NB4 (cell line): ENCODE measurements around the gene COL17A1.

Source experiments
- DNase-seq: peaks from one replicate; pipeline ENCODE4 v3.0.0; 2010; ENCODE audit warnings: low read depth
- H3K4me3 ChIP-seq: one replicate; pipeline ENCODE4 v1.5.1; 2011; ENCODE audit warnings: mild to moderate bottlenecking, low read depth, low read length, moderate library complexity
- CTCF ChIP-seq: IDR thresholded peaks from one replicate; pipeline ENCODE4 v1.5.1; 2012; ENCODE audit warnings: low read depth, low read length
- MAX ChIP-seq: IDR thresholded peaks from 2 replicates; pipeline ENCODE4 v1.6.1; 2011; ENCODE audit warnings: low read depth, low read length
- MYC ChIP-seq: IDR thresholded peaks from 2 replicates; pipeline ENCODE4 v1.6.1; 2011; ENCODE audit warnings: low read depth, low read length
- POLR2A ChIP-seq: IDR thresholded peaks from 2 replicates; pipeline ENCODE4 v1.6.1; 2011; ENCODE audit warnings: mild to moderate bottlenecking; ENCODE audit not compliant: insufficient read length; ENCODE audit errors: extremely low read depth

COL17A1 gene

GRCh38 chr10:104014176-104014575 is 71.5 kb downstream of the COL17A1 start:
- DNase-seq: no peak
- TF ChIP-seq POLR2A (no peak), MYC (no peak), MAX (no peak), CTCF (no peak)
- no peak overlapping the region for H3K4me3 ChIP-seq

GRCh38 chr10:104013489-104013888 is 72.2 kb downstream of the COL17A1 start:
- TF ChIP-seq MAX (no peak), CTCF (no peak), MYC (no peak), POLR2A (no peak)
- DNase-seq: no peak

GRCh38 chr10:104011904-104012303 is 73.8 kb downstream of the COL17A1 start:
- no peak for DNase-seq
- H3K4me3 ChIP-seq: no peak overlapping the region
- TF ChIP-seq MYC: no peak
- no peak for TF ChIP-seq MAX
- no peak for TF ChIP-seq CTCF
- TF ChIP-seq POLR2A: no peak

More at GRCh38 chr10:104013489-104013888, 72.2 kb downstream of the COL17A1 start:
- no peak overlapping the region for H3K4me3 ChIP-seq

GRCh38 chr10:104005172-104005863 is 80.4 kb downstream of the COL17A1 start:
- DNase-seq: no peak

GRCh38 chr10:104002911-104003310 is 82.8 kb downstream of the COL17A1 start:
- no peak for TF ChIP-seq POLR2A
- TF ChIP-seq MYC: no peak
- TF ChIP-seq CTCF: no peak
- DNase-seq: peak; percentile 11

More at GRCh38 chr10:104005172-104005863, 80.4 kb downstream of the COL17A1 start:
- no peak overlapping the region for H3K4me3 ChIP-seq
- TF ChIP-seq CTCF (no peak), POLR2A (no peak), MAX (no peak), MYC (no peak)

GRCh38 chr10:103998805-103999204 is 86.9 kb downstream of the COL17A1 start:
- DNase-seq: no peak
- no peak for TF ChIP-seq POLR2A
- TF ChIP-seq MYC: no peak
- TF ChIP-seq MAX: no peak
- TF ChIP-seq CTCF: no peak
- H3K4me3 ChIP-seq: no peak overlapping the region

More at GRCh38 chr10:104002911-104003310, 82.8 kb downstream of the COL17A1 start:
- no peak overlapping the region for H3K4me3 ChIP-seq
